Fibroblast of the aortic adventitia (primary cell): ENCODE measurements around the gene LDHAL6B. TPM values are rescaled to one million over a fixed set of nuclear protein-coding genes. Genes with fewer than 3 reads are reported as not detected.
A peak's percentile ranks its signal among the peaks of the same experiment; 100 is the strongest.

Experiments used
- DNase-seq: peaks from one replicate; pipeline ENCODE4 v3.0.0-alpha.2; 2010; ENCODE audit warnings: low read depth
- H3K4me3 ChIP-seq: 2 replicates; pipeline ENCODE4 v1.5.1; 2011; ENCODE audit warnings: low read depth, mild to moderate bottlenecking, control low read depth, low read length, moderate library complexity
- total RNA-seq: library from RNA; depleted of rRNA; stranded (reverse); fragments of >200 nt; gene quantifications from 2 replicates; pipeline ENCODE4 v1.2.3, GENCODE V29; 2012; ENCODE audit warnings: low replicate concordance
- TF ChIP-seq, protein P1 (sequence below): IDR thresholded peaks from 2 replicates; pipeline ENCODE4 v1.5.1; 2011; ENCODE audit warnings: mild to moderate bottlenecking, low read length, control low read depth, inconsistent platforms; ENCODE audit not compliant: insufficient read depth

The LDHAL6B gene
- total RNA-seq, 1 donor, result not detected

- TF ChIP-seq, protein P1, sequence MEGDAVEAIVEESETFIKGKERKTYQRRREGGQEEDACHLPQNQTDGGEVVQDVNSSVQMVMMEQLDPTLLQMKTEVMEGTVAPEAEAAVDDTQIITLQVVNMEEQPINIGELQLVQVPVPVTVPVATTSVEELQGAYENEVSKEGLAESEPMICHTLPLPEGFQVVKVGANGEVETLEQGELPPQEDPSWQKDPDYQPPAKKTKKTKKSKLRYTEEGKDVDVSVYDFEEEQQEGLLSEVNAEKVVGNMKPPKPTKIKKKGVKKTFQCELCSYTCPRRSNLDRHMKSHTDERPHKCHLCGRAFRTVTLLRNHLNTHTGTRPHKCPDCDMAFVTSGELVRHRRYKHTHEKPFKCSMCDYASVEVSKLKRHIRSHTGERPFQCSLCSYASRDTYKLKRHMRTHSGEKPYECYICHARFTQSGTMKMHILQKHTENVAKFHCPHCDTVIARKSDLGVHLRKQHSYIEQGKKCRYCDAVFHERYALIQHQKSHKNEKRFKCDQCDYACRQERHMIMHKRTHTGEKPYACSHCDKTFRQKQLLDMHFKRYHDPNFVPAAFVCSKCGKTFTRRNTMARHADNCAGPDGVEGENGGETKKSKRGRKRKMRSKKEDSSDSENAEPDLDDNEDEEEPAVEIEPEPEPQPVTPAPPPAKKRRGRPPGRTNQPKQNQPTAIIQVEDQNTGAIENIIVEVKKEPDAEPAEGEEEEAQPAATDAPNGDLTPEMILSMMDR, result no peak
- no peak for DNase-seq
- H3K4me3 ChIP-seq, result no peak overlapping the region
Observed at GRCh38 chr15:59177317-59177660, 29.4 kb upstream of the LDHAL6B start.

- DNase-seq, result no peak
- TF ChIP-seq, protein P1, result no peak
Observed at GRCh38 chr15:59178151-59178695, 28.4 kb upstream of the LDHAL6B start.

GRCh38 chr15:59179717-59180116, 26.9 kb upstream of the LDHAL6B start:
- TF ChIP-seq, protein P1, result no peak
- DNase-seq, result no peak
- no peak overlapping the region for H3K4me3 ChIP-seq

More at GRCh38 chr15:59178151-59178695, 28.4 kb upstream of the LDHAL6B start:
- no peak overlapping the region for H3K4me3 ChIP-seq

- H3K4me3 ChIP-seq, result no peak overlapping the region
- TF ChIP-seq, protein P1, result no peak
- no peak for DNase-seq
Observed at GRCh38 chr15:59180945-59181600, 25.6 kb upstream of the LDHAL6B start.

- TF ChIP-seq, protein P1, result no peak
- no peak for DNase-seq
- H3K4me3 ChIP-seq, result no peak overlapping the region
Observed at GRCh38 chr15:59185725-59186124, 20.9 kb upstream of the LDHAL6B start.

- TF ChIP-seq, protein P1, result no peak
- no peak overlapping the region for H3K4me3 ChIP-seq
- DNase-seq, result peak; percentile 70
Observed at GRCh38 chr15:59186501-59186900, 20.1 kb upstream of the LDHAL6B start.

GRCh38 chr15:59189241-59189640, 17.4 kb upstream of the LDHAL6B start:
- DNase-seq, result no peak
- H3K4me3 ChIP-seq, result no peak overlapping the region
- TF ChIP-seq, protein P1, result no peak
